ENCODE data around the gene BEST1. TPM values are rescaled to one million over a fixed set of nuclear protein-coding genes. Genes with fewer than 3 reads are reported as not detected.

The BEST1 gene
- total and polyA plus RNA-seq, 2 of the 13 experiments (the other 11 are each of a cell fraction or from before 2014, with no cell fraction given): 0.09 to 0.65 TPM

DNA sequence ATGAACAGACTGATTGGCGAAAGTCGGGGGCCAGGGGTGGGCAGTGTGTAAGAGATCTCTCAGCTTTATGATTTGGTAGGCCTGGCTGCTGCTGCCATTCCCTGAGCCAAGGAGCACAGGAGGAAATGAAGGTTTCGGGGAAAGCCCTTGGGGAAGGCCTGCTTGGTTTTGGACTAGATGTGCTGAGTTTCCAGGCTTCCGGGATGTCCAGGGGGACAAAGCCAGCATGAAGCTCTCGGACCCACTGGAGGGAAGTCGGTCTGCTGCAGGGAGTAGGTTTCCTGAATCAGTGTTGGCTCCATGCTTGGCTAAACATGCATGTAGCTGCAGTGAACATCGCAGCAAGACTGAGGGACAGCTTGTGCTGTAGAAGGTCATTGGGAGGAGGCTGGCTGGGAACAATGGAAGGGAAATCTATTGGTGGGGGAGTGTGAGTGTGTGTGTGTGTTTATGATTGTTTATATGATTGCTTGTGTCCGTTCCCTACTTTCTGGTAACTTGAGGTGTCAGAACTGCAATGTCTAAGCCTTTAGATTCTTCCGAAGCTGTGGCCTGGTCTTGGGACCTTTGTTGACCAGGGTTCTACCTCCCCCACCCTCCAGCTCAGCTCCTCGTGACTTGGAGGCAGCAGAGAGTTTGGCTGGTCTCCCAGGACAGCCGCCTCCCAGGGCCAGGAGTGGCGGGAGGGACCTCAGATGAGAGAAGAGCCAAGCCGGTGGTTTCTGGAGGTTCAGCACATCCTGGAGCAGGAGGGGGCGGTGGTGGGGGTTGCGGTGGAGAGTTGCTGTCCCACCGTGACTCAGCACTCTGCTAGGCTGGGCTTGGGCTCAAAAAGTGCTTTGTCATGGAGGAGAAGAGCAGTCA is 21.3 kb downstream of the BEST1 start (continued):
- peak; percentile 54 to 92 for TF ChIP-seq POLR2A (IDR thresholded peaks at IDR 0.05; ENCODE audit: insufficient read depth in 1 of 2, low read depth in 2 of 2, low read length in 2 of 2)
- TF ChIP-seq RELA (CRISPR knock-in tag; IDR thresholded peaks at IDR 0.05): no peak
- no peak for TF ChIP-seq ZNF577 (CRISPR knock-in tag; IDR thresholded peaks at IDR 0.05; ENCODE audit: borderline replicate concordance, low read depth)
- peak; percentile 91; the same call in 1 of the 2 replicates for TF ChIP-seq MED13 (CRISPR knock-in tag; IDR thresholded peaks at IDR 0.05)
- TF ChIP-seq CBX2 (IDR thresholded peaks at IDR 0.05; ENCODE audit: low read depth, low read length): no peak
- TF ChIP-seq CBX2 (CRISPR knock-in tag; IDR thresholded peaks at IDR 0.05; ENCODE audit: low read depth): no peak
- TF ChIP-seq SALL1 (CRISPR knock-in tag; IDR thresholded peaks at IDR 0.05): peak; percentile 77
- peak; percentile 96 to 100 for TF ChIP-seq MAFK (conservative IDR thresholded peaks at IDR 0.05 in 1 of 2, IDR thresholded peaks at IDR 0.05 in 1 of 2; ENCODE audit: low read length in 2 of 2)
- TF ChIP-seq ZSCAN21 (CRISPR knock-in tag; IDR thresholded peaks at IDR 0.05; ENCODE audit: borderline replicate concordance): no peak
- peak; percentile 38; the same call in 1 of the 2 replicates for TF ChIP-seq ZFP90 (CRISPR knock-in tag; IDR thresholded peaks at IDR 0.05; ENCODE audit: borderline replicate concordance)
- peak; percentile 90; the same call in 1 of the 2 replicates for TF ChIP-seq SIN3A (IDR thresholded peaks at IDR 0.05; ENCODE audit: borderline replicate concordance, low read depth, low read length)
- TF ChIP-seq ZNF549 (CRISPR knock-in tag; IDR thresholded peaks at IDR 0.05): no peak
- TF ChIP-seq ZNF20 (CRISPR knock-in tag; IDR thresholded peaks at IDR 0.05): no peak
- TF ChIP-seq ZNF614 (CRISPR knock-in tag; IDR thresholded peaks at IDR 0.05; ENCODE audit: borderline replicate concordance): 0 out of 2 replicates have a peak, but pooled peaks have one; percentile 71
- TF ChIP-seq XRCC5 (optimal IDR thresholded peaks at IDR 0.05; ENCODE audit: low read length): peak; percentile 94
- no peak for TF ChIP-seq ZNF326 (CRISPR knock-in tag; IDR thresholded peaks at IDR 0.05; ENCODE audit: borderline replicate concordance)
- TF ChIP-seq, protein P1, sequence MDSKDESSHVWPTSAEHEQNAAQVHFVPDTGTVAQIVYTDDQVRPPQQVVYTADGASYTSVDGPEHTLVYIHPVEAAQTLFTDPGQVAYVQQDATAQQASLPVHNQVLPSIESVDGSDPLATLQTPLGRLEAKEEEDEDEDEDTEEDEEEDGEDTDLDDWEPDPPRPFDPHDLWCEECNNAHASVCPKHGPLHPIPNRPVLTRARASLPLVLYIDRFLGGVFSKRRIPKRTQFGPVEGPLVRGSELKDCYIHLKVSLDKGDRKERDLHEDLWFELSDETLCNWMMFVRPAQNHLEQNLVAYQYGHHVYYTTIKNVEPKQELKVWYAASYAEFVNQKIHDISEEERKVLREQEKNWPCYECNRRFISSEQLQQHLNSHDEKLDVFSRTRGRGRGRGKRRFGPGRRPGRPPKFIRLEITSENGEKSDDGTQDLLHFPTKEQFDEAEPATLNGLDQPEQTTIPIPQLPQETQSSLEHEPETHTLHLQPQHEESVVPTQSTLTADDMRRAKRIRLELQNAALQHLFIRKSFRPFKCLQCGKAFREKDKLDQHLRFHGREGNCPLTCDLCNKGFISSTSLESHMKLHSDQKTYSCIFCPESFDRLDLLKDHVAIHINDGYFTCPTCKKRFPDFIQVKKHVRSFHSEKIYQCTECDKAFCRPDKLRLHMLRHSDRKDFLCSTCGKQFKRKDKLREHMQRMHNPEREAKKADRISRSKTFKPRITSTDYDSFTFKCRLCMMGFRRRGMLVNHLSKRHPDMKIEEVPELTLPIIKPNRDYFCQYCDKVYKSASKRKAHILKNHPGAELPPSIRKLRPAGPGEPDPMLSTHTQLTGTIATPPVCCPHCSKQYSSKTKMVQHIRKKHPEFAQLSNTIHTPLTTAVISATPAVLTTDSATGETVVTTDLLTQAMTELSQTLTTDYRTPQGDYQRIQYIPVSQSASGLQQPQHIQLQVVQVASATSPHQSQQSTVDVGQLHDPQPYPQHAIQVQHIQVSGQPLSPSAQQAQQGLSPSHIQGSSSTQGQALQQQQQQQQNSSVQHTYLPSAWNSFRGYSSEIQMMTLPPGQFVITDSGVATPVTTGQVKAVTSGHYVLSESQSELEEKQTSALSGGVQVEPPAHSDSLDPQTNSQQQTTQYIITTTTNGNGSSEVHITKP (CRISPR knock-in tag; IDR thresholded peaks at IDR 0.05; ENCODE audit: low read depth): peak; percentile 88
- TF ChIP-seq, protein P2, sequence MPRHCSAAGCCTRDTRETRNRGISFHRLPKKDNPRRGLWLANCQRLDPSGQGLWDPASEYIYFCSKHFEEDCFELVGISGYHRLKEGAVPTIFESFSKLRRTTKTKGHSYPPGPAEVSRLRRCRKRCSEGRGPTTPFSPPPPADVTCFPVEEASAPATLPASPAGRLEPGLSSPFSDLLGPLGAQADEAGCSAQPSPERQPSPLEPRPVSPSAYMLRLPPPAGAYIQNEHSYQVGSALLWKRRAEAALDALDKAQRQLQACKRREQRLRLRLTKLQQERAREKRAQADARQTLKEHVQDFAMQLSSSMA (CRISPR knock-in tag; IDR thresholded peaks at IDR 0.05): 0 out of 2 replicates have a peak, but pooled peaks have one; percentile 50
- TF ChIP-seq ZNF205 (CRISPR knock-in tag; IDR thresholded peaks at IDR 0.05): peak; percentile 81
- TF ChIP-seq, protein P3, sequence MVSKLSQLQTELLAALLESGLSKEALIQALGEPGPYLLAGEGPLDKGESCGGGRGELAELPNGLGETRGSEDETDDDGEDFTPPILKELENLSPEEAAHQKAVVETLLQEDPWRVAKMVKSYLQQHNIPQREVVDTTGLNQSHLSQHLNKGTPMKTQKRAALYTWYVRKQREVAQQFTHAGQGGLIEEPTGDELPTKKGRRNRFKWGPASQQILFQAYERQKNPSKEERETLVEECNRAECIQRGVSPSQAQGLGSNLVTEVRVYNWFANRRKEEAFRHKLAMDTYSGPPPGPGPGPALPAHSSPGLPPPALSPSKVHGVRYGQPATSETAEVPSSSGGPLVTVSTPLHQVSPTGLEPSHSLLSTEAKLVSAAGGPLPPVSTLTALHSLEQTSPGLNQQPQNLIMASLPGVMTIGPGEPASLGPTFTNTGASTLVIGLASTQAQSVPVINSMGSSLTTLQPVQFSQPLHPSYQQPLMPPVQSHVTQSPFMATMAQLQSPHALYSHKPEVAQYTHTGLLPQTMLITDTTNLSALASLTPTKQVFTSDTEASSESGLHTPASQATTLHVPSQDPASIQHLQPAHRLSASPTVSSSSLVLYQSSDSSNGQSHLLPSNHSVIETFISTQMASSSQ (IDR thresholded peaks at IDR 0.05; ENCODE audit: low read depth): peak; percentile 53; the same call in 1 of the 2 replicates
- TF ChIP-seq, protein P3 (CRISPR knock-in tag; IDR thresholded peaks at IDR 0.05; ENCODE audit: borderline replicate concordance): no peak; the same call in 1 of the 2 replicates
